ENCODE measurements around the gene SVIL.

DNA sequence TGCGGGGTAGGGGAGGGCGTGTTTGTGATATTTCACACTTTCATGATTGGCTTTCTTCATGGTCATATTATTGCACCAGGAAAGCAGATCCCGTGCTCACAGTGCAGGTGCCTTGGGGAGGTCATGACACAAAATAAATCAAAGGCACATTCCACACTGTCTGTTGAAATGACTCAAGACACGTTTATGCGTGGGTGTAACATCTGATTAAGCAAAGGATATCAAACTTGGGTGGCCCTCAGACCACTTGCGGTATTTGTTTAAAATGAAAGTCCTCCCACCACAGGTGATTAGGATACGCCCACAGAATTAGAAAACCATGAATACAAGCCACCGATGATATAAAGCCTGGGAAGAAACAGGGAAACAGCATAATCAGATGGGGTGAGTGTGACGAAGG lies 51.1 kb downstream of the SVIL start:
- no peak for TF ChIP-seq POLR2A (IDR thresholded peaks at IDR 0.05)
- TF ChIP-seq, protein P1, sequence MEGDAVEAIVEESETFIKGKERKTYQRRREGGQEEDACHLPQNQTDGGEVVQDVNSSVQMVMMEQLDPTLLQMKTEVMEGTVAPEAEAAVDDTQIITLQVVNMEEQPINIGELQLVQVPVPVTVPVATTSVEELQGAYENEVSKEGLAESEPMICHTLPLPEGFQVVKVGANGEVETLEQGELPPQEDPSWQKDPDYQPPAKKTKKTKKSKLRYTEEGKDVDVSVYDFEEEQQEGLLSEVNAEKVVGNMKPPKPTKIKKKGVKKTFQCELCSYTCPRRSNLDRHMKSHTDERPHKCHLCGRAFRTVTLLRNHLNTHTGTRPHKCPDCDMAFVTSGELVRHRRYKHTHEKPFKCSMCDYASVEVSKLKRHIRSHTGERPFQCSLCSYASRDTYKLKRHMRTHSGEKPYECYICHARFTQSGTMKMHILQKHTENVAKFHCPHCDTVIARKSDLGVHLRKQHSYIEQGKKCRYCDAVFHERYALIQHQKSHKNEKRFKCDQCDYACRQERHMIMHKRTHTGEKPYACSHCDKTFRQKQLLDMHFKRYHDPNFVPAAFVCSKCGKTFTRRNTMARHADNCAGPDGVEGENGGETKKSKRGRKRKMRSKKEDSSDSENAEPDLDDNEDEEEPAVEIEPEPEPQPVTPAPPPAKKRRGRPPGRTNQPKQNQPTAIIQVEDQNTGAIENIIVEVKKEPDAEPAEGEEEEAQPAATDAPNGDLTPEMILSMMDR (IDR thresholded peaks at IDR 0.05), result no peak

Measured in Peyer's patch (tissue), 4 donors.